Measurements from ENCODE around the gene BCS1L.
"Not testable (repeated sequence)": the region's sequence is repeated elsewhere in the genome, so short reads cannot be mapped to it uniquely, and the experiment has no call there.

The BCS1L gene

DNA sequence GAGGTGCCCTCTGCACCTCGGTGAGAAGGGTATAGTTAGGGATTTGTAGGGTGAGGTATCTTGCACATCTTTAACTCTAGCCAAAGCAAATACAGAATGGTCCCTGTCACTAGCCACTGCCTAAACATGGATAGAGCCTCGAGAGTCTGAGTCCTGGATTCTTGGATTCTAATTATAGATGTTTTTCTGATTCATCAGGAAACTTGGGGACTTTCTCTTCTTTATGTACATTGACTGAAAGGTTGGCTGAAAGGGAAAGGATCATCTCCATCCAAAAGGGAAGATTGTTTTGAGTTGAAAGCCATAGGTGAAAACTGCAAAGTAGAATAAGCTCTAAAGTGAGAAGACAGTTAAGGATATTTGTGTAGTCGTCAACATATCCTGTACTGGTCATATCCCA is 20.6 kb downstream of the BCS1L start:
- Histone ChIP-seq H3K9me3 (ENCODE audit: control insufficient read depth, low read length) (no peaks in the 10 kb centered on the region), H3K27me3 (ENCODE audit: control insufficient read depth, insufficient read depth, low read length) (no peaks in the 10 kb centered on the region), H3K9ac (no peak overlapping the region), H3K27ac (no peak overlapping the region), H3K79me2 (no peaks in the 10 kb centered on the region), H2AFZ (no peak overlapping the region), H3K36me3 (ENCODE audit: control insufficient read depth, insufficient read depth, low read length) (no peaks in the 10 kb centered on the region), H3K4me3 (ENCODE audit: low read depth, low read length) (no peak overlapping the region), H3K4me2 (ENCODE audit: low read length) (no peak overlapping the region), H3K4me1 (no peaks in the 10 kb centered on the region)
- TF ChIP-seq, protein P1, sequence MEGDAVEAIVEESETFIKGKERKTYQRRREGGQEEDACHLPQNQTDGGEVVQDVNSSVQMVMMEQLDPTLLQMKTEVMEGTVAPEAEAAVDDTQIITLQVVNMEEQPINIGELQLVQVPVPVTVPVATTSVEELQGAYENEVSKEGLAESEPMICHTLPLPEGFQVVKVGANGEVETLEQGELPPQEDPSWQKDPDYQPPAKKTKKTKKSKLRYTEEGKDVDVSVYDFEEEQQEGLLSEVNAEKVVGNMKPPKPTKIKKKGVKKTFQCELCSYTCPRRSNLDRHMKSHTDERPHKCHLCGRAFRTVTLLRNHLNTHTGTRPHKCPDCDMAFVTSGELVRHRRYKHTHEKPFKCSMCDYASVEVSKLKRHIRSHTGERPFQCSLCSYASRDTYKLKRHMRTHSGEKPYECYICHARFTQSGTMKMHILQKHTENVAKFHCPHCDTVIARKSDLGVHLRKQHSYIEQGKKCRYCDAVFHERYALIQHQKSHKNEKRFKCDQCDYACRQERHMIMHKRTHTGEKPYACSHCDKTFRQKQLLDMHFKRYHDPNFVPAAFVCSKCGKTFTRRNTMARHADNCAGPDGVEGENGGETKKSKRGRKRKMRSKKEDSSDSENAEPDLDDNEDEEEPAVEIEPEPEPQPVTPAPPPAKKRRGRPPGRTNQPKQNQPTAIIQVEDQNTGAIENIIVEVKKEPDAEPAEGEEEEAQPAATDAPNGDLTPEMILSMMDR (IDR thresholded peaks at IDR 0.05), result no peak

DNA sequence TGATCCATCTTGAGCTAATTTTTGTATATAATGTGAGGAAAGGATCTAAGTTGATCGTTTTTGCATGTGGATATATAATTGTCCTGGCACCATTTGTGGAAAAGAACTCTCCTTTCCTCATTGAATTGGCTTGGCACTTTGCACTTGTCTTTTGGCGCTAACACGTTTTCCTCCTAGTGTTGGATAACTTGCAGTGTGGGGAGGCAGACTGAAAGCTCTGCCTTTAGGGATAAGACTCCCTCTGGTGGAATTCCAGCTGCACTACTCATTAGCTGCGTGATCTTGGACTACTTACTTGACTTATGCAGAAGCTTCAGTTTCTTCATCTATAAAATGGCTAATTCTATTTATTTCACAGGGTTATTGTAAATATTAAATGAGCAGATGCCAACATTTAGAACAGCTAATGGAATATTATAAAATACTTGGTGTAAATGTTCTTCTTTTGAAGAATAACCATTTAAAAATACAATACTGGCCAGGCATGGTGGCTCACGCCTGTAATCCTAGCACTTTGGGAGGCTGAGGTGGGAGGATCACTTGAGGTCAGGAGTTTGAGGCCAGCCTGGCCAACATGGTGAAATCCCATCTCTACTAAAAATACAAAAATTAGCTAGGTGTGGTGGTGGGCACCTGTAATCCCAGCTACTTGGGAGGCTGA is 28.0 kb downstream of the BCS1L start:
- H2AFZ ChIP-seq; H3K36me3 ChIP-seq (ENCODE audit: control insufficient read depth, insufficient read depth, low read length): not testable (repeated sequence)
- TF ChIP-seq, protein P1 (IDR thresholded peaks at IDR 0.05), result peak; percentile 82

DNA sequence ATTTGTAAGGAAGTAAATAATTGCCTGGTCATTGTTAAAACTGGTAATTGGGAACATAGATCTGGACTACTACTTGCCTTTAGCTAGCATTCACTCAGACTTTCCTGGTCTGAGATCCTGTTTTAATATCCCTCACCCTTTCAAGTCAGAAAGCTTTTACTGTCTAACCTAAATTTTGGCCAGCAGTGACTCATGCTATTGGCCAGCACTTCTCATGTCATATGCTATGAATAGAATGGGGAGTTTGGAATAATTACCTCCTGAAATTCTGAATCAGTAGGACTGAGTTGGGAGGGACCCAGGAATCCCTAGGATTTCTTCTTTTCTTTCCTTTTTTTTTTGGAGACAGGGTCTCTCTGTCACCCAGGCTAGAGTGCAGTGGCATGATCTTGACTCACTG is 31.8 kb downstream of the BCS1L start:
- H3K9me3 ChIP-seq (ENCODE audit: control insufficient read depth, low read length), result no peaks in the 10 kb centered on the region
- H3K79me2 ChIP-seq, result no peaks in the 10 kb centered on the region
- H2AFZ ChIP-seq, result no peak overlapping the region
- H3K4me2 ChIP-seq (ENCODE audit: low read length), result no peak overlapping the region
- no peaks in the 10 kb centered on the region for H3K4me1 ChIP-seq
- no peaks in the 10 kb centered on the region for H3K27me3 ChIP-seq (ENCODE audit: control insufficient read depth, insufficient read depth, low read length)
- H3K9ac ChIP-seq, result no peak overlapping the region
- no peak overlapping the region for H3K4me3 ChIP-seq (ENCODE audit: low read depth, low read length)
- TF ChIP-seq, protein P1 (IDR thresholded peaks at IDR 0.05), result no peak
- H3K36me3 ChIP-seq (ENCODE audit: control insufficient read depth, insufficient read depth, low read length), result no peaks in the 10 kb centered on the region
- no peak overlapping the region for H3K27ac ChIP-seq

More for the DNA sequence above, 28.0 kb downstream of the BCS1L start:
- H3K4me2 ChIP-seq (ENCODE audit: low read length); H3K4me1 ChIP-seq; H3K9ac ChIP-seq; H3K27ac ChIP-seq; H3K4me3 ChIP-seq (ENCODE audit: low read depth, low read length); H3K9me3 ChIP-seq (ENCODE audit: control insufficient read depth, low read length); H3K27me3 ChIP-seq (ENCODE audit: control insufficient read depth, insufficient read depth, low read length); H3K79me2 ChIP-seq: not testable (repeated sequence)

DNA sequence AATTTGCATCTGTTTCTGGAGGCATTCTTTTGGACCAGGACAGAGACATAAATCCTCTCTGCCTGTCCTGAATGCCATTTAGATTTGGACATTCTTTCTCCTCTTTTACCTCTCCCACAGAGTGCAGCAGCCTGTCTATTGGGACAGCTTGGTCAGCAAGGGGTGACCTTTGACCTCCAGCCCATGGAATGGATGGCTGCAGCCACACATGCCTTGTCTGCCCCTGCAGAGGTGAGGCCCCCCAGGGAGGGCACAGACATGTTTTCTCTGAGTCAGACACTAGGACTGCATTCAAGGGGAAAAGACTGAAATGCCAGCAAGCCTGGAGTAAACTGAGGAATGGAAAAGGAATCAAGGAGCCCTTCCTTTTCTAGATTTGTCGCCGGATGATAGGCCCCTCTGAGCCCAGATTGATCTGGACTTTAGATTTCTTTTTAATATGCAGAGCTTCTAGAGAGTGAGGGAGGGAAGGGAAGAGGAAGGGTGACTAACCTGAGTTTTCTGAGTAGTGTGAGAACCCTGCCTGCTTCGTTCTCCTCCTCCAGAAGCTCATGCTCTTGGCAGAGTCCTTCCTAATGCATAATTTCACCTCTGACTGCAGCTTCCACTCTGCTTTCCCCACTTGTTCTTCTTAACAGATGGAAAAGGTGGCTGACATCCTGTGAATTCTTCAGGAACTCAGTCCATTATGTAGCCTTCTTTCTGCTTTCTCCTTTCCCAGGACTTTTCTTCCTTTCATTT is 35.1 kb downstream of the BCS1L start:
- no peak overlapping the region for H3K4me3 ChIP-seq (ENCODE audit: low read depth, low read length)
- H3K4me1 ChIP-seq, result no peaks in the 10 kb centered on the region
- no peaks in the 10 kb centered on the region for H3K27me3 ChIP-seq (ENCODE audit: control insufficient read depth, insufficient read depth, low read length)
- H2AFZ ChIP-seq, result no peak overlapping the region
- TF ChIP-seq, protein P1 (IDR thresholded peaks at IDR 0.05), result no peak
- no peak overlapping the region for H3K4me2 ChIP-seq (ENCODE audit: low read length)
- no peak overlapping the region for H3K9ac ChIP-seq
- H3K79me2 ChIP-seq, result no peaks in the 10 kb centered on the region
- no peaks in the 10 kb centered on the region for H3K9me3 ChIP-seq (ENCODE audit: control insufficient read depth, low read length)
- H3K36me3 ChIP-seq (ENCODE audit: control insufficient read depth, insufficient read depth, low read length), result no peaks in the 10 kb centered on the region
- H3K27ac ChIP-seq, result no peak overlapping the region
